ENCODE measurements around the gene IVD. TPM values are rescaled to one million over a fixed set of nuclear protein-coding genes. Genes with fewer than 3 reads are reported as not detected.

IVD gene
- 80.4 TPM for total RNA-seq

GRCh38 chr15:40405501-40406381 is at the start of gene IVD:
Gene IVD, plus strand, starts transcription at chr15:40405795. Its CDS starts 33 bp downstream, at chr15:40405828.

GRCh38 chr15:40357723-40358470 is 47.7 kb upstream of the IVD start, which contains the start of gene DISP2:
Gene DISP2, plus strand, starts transcription at chr15:40358219. Its CDS starts 103 bp downstream, at chr15:40358322.

GRCh38 chr15:40382580-40383456 is 22.8 kb upstream of the IVD start, which contains the start of gene KNSTRN:
Gene KNSTRN, plus strand, starts transcription at chr15:40382721. Its CDS starts 115 bp downstream, at chr15:40382836.

GRCh38 chr15:40440743-40441564 is 35.4 kb downstream of the IVD start, which contains the start of gene BAHD1:
Gene BAHD1, plus strand, starts transcription at chr15:40440953. Its CDS starts 17,512 bp downstream, at chr15:40458465.

GRCh38 chr15:40470423-40471104 is 65.0 kb downstream of the IVD start, which contains the start of gene CHST14:
Gene CHST14, plus strand, starts transcription at chr15:40470984. Its CDS starts 230 bp downstream, at chr15:40471214.

Other genes with a start within 250 kb of the IVD start
- gene BUB1B, start 244.7 kb upstream of the IVD start, total RNA-seq = 14.3 TPM
- gene PAK6, start 166.7 kb upstream of the IVD start, total RNA-seq = 5.4 TPM
- gene ANKRD63, start 122.7 kb upstream of the IVD start, total RNA-seq = not detected
- gene PLCB2, start 97.9 kb upstream of the IVD start, total RNA-seq = 9.7 TPM
- gene INAFM2, start 82.1 kb upstream of the IVD start, total RNA-seq = 14.6 TPM
- gene CCDC9B, start 64.9 kb upstream of the IVD start, total RNA-seq = 8.4 TPM
- gene PHGR1, start 54.8 kb upstream of the IVD start, total RNA-seq = not detected
- gene DISP2, start 47.6 kb upstream of the IVD start, total RNA-seq = 3.3 TPM
- 26.5 TPM for gene KNSTRN, start 23.1 kb upstream of the IVD start, total RNA-seq
- 12.9 TPM for gene BAHD1, start 35.2 kb downstream of the IVD start, total RNA-seq
- 18.8 TPM for gene CHST14, start 65.2 kb downstream of the IVD start, total RNA-seq
- gene CCDC32, start 159.2 kb downstream of the IVD start, total RNA-seq = 25.8 TPM
- 7.3 TPM for gene RPUSD2, start 163.5 kb downstream of the IVD start, total RNA-seq
- gene KNL1, start 188.5 kb downstream of the IVD start, total RNA-seq = 14.2 TPM

All from camera-type eye (tissue), 1 donor.